AG10803 (cell line): Measurements from ENCODE around the gene LIME1.

Experiments
- DNase-seq: peaks from one replicate; pipeline ENCODE4 v3.0.0; 2010; ENCODE audit warnings: low read depth
- H3K4me3 ChIP-seq: 2 replicates; pipeline ENCODE4 v1.5.1; 2011; ENCODE audit warnings: mild to moderate bottlenecking, low read length, control low read depth
- CTCF ChIP-seq: conservative IDR thresholded peaks from 2 replicates; pipeline ENCODE4 v1.5.1; 2011; ENCODE audit warnings: mild to moderate bottlenecking, low read length, control low read depth, inconsistent platforms

The LIME1 gene

GRCh38 chr20:63785691-63786131 lies 49.2 kb downstream of the LIME1 start:
- TF ChIP-seq CTCF, result no peak
- H3K4me3 ChIP-seq, result no peak overlapping the region
- no peak for DNase-seq

GRCh38 chr20:63787302-63787701 lies 50.8 kb downstream of the LIME1 start:
- TF ChIP-seq CTCF, result no peak
- no peak for DNase-seq
- H3K4me3 ChIP-seq, result no peak overlapping the region

GRCh38 chr20:63787749-63788148 lies 51.3 kb downstream of the LIME1 start:
- no peak for DNase-seq
- TF ChIP-seq CTCF, result no peak
- H3K4me3 ChIP-seq, result no peak overlapping the region
